Activated naive CD8-positive, alpha-beta T cell treated with anti-CD3 and anti-CD28 coated beads for 36 hours (primary cell): ENCODE results near the gene MAB21L2. TPM values are rescaled to one million over a fixed set of nuclear protein-coding genes. Genes with fewer than 3 reads are reported as not detected.

Experiments
- DNase-seq: peaks from one replicate; pipeline ENCODE4 v3.0.0; 2021
- H3K27ac Mint-ChIP-seq: one replicate; pipeline ENCODE4 v1.8.0; 2022; ENCODE audit warnings: mild to moderate bottlenecking, moderate library complexity, mixed read lengths
- H3K27me3 Mint-ChIP-seq: one replicate; pipeline ENCODE4 v1.8.0; 2022; ENCODE audit warnings: mild to moderate bottlenecking, mixed read lengths
- H3K36me3 Mint-ChIP-seq: one replicate; pipeline ENCODE4 v1.8.0; 2021; ENCODE audit warnings: mild to moderate bottlenecking, mixed read lengths
- H3K4me1 Mint-ChIP-seq: one replicate; pipeline ENCODE4 v1.8.0; 2021; ENCODE audit warnings: mixed read lengths
- H3K4me3 Mint-ChIP-seq: one replicate; pipeline ENCODE4 v1.8.0; 2022; ENCODE audit warnings: mild to moderate bottlenecking, moderate library complexity, mixed read lengths
- H3K9me3 Mint-ChIP-seq: one replicate; pipeline ENCODE4 v1.8.0; 2022; ENCODE audit warnings: mixed read lengths
- total RNA-seq, 2 experiments: library from RNA; stranded (reverse); gene quantifications; one replicate each; pipeline ENCODE4 v1.2.3, GENCODE V29; 2021

Gene MAB21L2
- total RNA-seq, 2 experiments from 2014 or later = not detected

GRCh38 chr4:150628073-150628472, 46.1 kb downstream of the MAB21L2 start:
- Mint-ChIP-seq H3K4me1 (no peaks in the 10 kb centered on the region), H3K4me3 (no peak overlapping the region), H3K27ac (no peak overlapping the region), H3K27me3 (no peaks in the 10 kb centered on the region), H3K36me3 (peaks cover 13% of the 10 kb centered on the region), H3K9me3 (peaks cover 7% of the 10 kb centered on the region)
- no peak for DNase-seq

DNA sequence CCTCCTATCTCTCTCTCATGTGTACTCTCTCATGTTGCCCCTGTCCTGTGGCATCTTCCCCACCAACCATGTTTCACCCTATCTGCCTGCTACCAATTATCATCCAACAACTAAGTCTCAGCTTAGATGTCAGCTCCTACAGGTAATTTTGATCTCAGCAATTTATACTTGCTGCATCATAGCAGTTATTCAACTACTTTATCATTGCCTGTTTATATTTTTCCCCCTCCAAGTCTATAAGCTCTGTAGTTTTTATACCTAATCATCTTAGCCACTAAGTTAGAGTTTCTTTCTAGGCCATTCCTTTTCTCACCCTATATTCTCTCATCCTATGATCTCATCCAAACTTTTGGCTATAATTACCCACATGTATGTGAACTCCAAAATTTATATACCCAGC, 50.7 kb downstream of the MAB21L2 start:
- H3K36me3 Mint-ChIP-seq = peaks cover 42% of the 10 kb centered on the region
- no peak for DNase-seq
- no peak overlapping the region for H3K27ac Mint-ChIP-seq
- no peak overlapping the region for H3K4me3 Mint-ChIP-seq
- peaks cover 18% of the 10 kb centered on the region for H3K9me3 Mint-ChIP-seq
- no peaks in the 10 kb centered on the region for H3K4me1 Mint-ChIP-seq
- H3K27me3 Mint-ChIP-seq = no peaks in the 10 kb centered on the region
